B cell (primary cell): ENCODE results near the gene RTF2. TPM values are rescaled to one million over a fixed set of nuclear protein-coding genes. Genes with fewer than 3 reads are reported as not detected.

Source experiments
- ATAC-seq: fragments of 200-7000 bp; cut with Tn5 transposase; one replicate; pipeline ENCODE4 v1.10.0; 2021; ENCODE audit warnings: low read depth, mild to moderate bottlenecking, moderate number of reproducible peaks, moderate library complexity
- CTCF ChIA-PET: fragments of 350-600 bp; sonication (Branson Sonifier 250); formaldehyde crosslinking; loops from one replicate; lab custom pipeline; 2021; ENCODE audit warnings: antibody characterized with exemption, inconsistent platforms; lab: Charles Lee
- POLR2A ChIA-PET: fragments of 350-600 bp; sonication (Branson Sonifier 250); formaldehyde crosslinking; loops from one replicate; lab custom pipeline; 2021; ENCODE audit warnings: antibody characterized with exemption; lab: Charles Lee
- DNase-seq: peaks from one replicate; pipeline ENCODE4 v3.0.0; 2013
- H2AFZ ChIP-seq: 2 replicates; pipeline ENCODE4 v1.6.1; 2012; ENCODE audit warnings: mild to moderate bottlenecking, low read depth, low read length; ENCODE audit not compliant: insufficient read depth, poor library complexity, severe bottlenecking
- H3K27ac ChIP-seq, 2 donors: 1 replicate in 1 of 2; 2 replicates in 1 of 2; pipeline ENCODE4 v1.5.1; 2012 to 2013; ENCODE audit warnings: low read length in 2 of 2, mild to moderate bottlenecking in 2 of 2, moderate library complexity in 1 of 2
- H3K27me3 ChIP-seq, 4 experiments: fragments of 200-600 bp in 1 of 4; sonication (generic) in 1 of 4; replicated peaks in 1 of 4; 1 replicate in 2 of 4; 2 replicates in 2 of 4; pipeline versions ENCODE4 v1.6.1 to v1.7.0; 2013 to 2016; ENCODE audit warnings: low read length in 3 of 4, mild to moderate bottlenecking in 2 of 4, mixed read lengths in 1 of 4, moderate library complexity in 1 of 4; ENCODE audit not compliant: insufficient read depth in 4 of 4, control insufficient read depth in 3 of 4; ENCODE audit errors: control extremely low read depth in 1 of 4
- H3K36me3 ChIP-seq, 2 experiments: replicated peaks in 1 of 2; 1 replicate in 1 of 2; 2 replicates in 1 of 2; pipeline versions ENCODE4 v1.6.1 to v1.7.1; 2013; ENCODE audit warnings: low read length in 1 of 2; ENCODE audit not compliant: insufficient read depth in 2 of 2, control insufficient read depth in 1 of 2; ENCODE audit errors: control extremely low read depth in 1 of 2, extremely low read depth in 1 of 2
- H3K4me1 ChIP-seq, 2 donors: fragments of 200-600 bp in 1 of 2; sonication (generic) in 1 of 2; 1 replicate in 1 of 2; 2 replicates in 1 of 2; pipeline versions ENCODE4 v1.5.1 to v1.6.1; 2013 to 2017; ENCODE audit warnings: low read length in 2 of 2; ENCODE audit not compliant: control insufficient read depth in 2 of 2, insufficient read depth in 2 of 2
- H3K4me2 ChIP-seq: replicated peaks from 2 replicates; pipeline ENCODE3; 2012; ENCODE audit warnings: mild to moderate bottlenecking, low read depth, low read length; ENCODE audit not compliant: poor library complexity, severe bottlenecking
- H3K4me3 ChIP-seq, 5 experiments: fragments of 200-600 bp in 1 of 5; sonication (generic) in 1 of 5; 1 replicate in 3 of 5; 2 replicates in 2 of 5; pipeline versions ENCODE4 v1.5.1 to v1.7.0; 2011 to 2016; ENCODE audit warnings: low read length in 4 of 5, mild to moderate bottlenecking in 4 of 5, low read depth in 2 of 5, control low read depth in 1 of 5, moderate library complexity in 1 of 5; ENCODE audit not compliant: insufficient read depth in 1 of 5; ENCODE audit errors: control extremely low read depth in 1 of 5, extremely low read depth in 1 of 5
- H3K79me2 ChIP-seq: fragments of 200-600 bp; sonication (generic); one replicate; pipeline ENCODE4 v1.6.0; 2016; ENCODE audit warnings: low read length; ENCODE audit not compliant: control insufficient read depth, insufficient read depth
- H3K9ac ChIP-seq: fragments of 200-600 bp; sonication (generic); 2 replicates; pipeline ENCODE4 v1.6.1; 2017; ENCODE audit warnings: mild to moderate bottlenecking, low read length, moderate library complexity
- H3K9me3 ChIP-seq, 3 donors: one replicate each; pipeline versions ENCODE4 v1.6.1 to v1.7.1; 2013; ENCODE audit warnings: low read length in 2 of 3; ENCODE audit not compliant: control insufficient read depth in 2 of 3, insufficient read depth in 1 of 3; ENCODE audit errors: control extremely low read depth in 1 of 3
- H4K20me1 ChIP-seq: 2 replicates; pipeline ENCODE4 v1.6.0; 2012; ENCODE audit warnings: mild to moderate bottlenecking, low read length; ENCODE audit not compliant: insufficient read depth, control insufficient read depth, poor library complexity, severe bottlenecking
- H3K27ac Mint-ChIP-seq: one replicate; pipeline ENCODE4 v1.8.0; 2021; ENCODE audit warnings: mixed read lengths
- H3K27me3 Mint-ChIP-seq: one replicate; pipeline ENCODE4 v1.8.0; 2021; ENCODE audit warnings: mixed read lengths
- H3K4me1 Mint-ChIP-seq: one replicate; pipeline ENCODE4 v1.8.0; 2021; ENCODE audit warnings: mixed read lengths
- H3K4me3 Mint-ChIP-seq: one replicate; pipeline ENCODE4 v1.8.0; 2021; ENCODE audit warnings: mixed read lengths
- H3K9me3 Mint-ChIP-seq: one replicate; pipeline ENCODE4 v1.8.0; 2022; ENCODE audit warnings: mixed read lengths; ENCODE audit not compliant: insufficient read depth
- CTCF ChIP-seq: fragments of 200-600 bp; IDR thresholded peaks from one replicate; pipeline ENCODE4 v1.8.0; 2022; ENCODE audit warnings: antibody characterized with exemption, mild to moderate bottlenecking
- EZH2 ChIP-seq: IDR thresholded peaks from 2 replicates; pipeline ENCODE4 v1.6.1; 2012; ENCODE audit warnings: borderline replicate concordance, low read depth, mild to moderate bottlenecking, moderate library complexity, low read length; ENCODE audit not compliant: insufficient read depth, poor library complexity, severe bottlenecking
- WGBS: methylation state at CpG from one replicate; pipeline ENCODE4 v1.1.5; 2013; ENCODE audit warnings: missing lambda C conversion rate; ENCODE audit not compliant: insufficient coverage; 5-methylcytosine and 5-hydroxymethylcytosine counted together
- intact Hi-C: fragments of 100-400 bp; cut with micrococcal nuclease; formaldehyde crosslinking; loops from one replicate; pipeline ENCODE4 v1.10.0; 2022
- polyA plus RNA-seq: library from polyadenylated mRNA; depleted of rRNA; stranded (reverse); fragments of >200 nt; gene quantifications from 2 replicates; pipeline ENCODE4 v1.2.3, GENCODE V29; 2012
- total RNA-seq, 2 donors: library from RNA; stranded (reverse); fragments of 120-200 nt in 1 of 2; gene quantifications; 1 replicate in 1 of 2; 2 replicates in 1 of 2; pipeline versions ENCODE4 v1.2.3 to v1.2.4, GENCODE V29; 2013 to 2022

Gene RTF2
- total and polyA plus RNA-seq, 2 donors (not counting 1 experiment from before 2014, with no cell fraction given) = 34.6 to 78.4 TPM

GRCh38 chr20:56433880-56434255 is 34.6 kb upstream of the RTF2 start:
- no peak for ATAC-seq

More at GRCh38 chr20:56433880-56434255, 34.6 kb upstream of the RTF2 start:
- peaks cover 5% of the 10 kb centered on the region for H3K27me3 Mint-ChIP-seq
- Histone ChIP-seq H3K9me3 (peaks cover 0 to 1% (median 0%) of the 10 kb centered on the region in 3 donors), H3K27me3 (peaks cover 0 to 3% (median 0%) of the 10 kb centered on the region in 4 experiments), H3K79me2 (no peaks in the 10 kb centered on the region), H2AFZ (no peak overlapping the region), H3K4me3 (no peak overlapping the region), H3K36me3 (no peaks in the 10 kb centered on the region), H3K4me1 (peaks cover 13 to 18% of the 10 kb centered on the region in 2 donors), H3K27ac (no peak overlapping the region), H3K9ac (no peak overlapping the region), H3K4me2 (no peak overlapping the region), H4K20me1 (no peaks in the 10 kb centered on the region)
- H3K9me3 Mint-ChIP-seq = no peaks in the 10 kb centered on the region
- intact Hi-C loops = no loop called here
- H3K4me1 Mint-ChIP-seq = peaks cover 24% of the 10 kb centered on the region
- 83% methylated on average over 2 of the region's 6 CpGs for WGBS
- no peak for DNase-seq
- ChIA-PET CTCF (no interaction called here), POLR2A (no interaction called here)
- TF ChIP-seq CTCF (no peak), EZH2 (no peak)
- H3K27ac Mint-ChIP-seq = no peak overlapping the region
- H3K4me3 Mint-ChIP-seq = no peak overlapping the region
